Measurements from ENCODE around the gene PLCB1. TPM values are rescaled to one million over a fixed set of nuclear protein-coding genes. Genes with fewer than 3 reads are reported as not detected.

Gene PLCB1
- polyA plus RNA-seq, 1 donor (not counting 4 experiments of a cell fraction or from before 2014, with no cell fraction given): 0.37 TPM

- no peaks in the 10 kb centered on the region for H3K27me3 ChIP-seq (ENCODE audit: control insufficient read depth, extremely low read depth, insufficient read depth, low read length)
- H3K4me2 ChIP-seq (ENCODE audit: control insufficient read depth, extremely low read depth, insufficient read depth, low read depth, low read length): no peak overlapping the region
- no peaks in the 10 kb centered on the region for H3K4me1 ChIP-seq (ENCODE audit: control insufficient read depth, extremely low read depth, insufficient read depth, low read length)
- no peak for TF ChIP-seq CTCF (optimal IDR thresholded peaks at IDR 0.05 in 1 of 3, IDR thresholded peaks at IDR 0.05 in 1 of 3, conservative IDR thresholded peaks at IDR 0.05 in 1 of 3; ENCODE audit: extremely low read depth in 1 of 3, insufficient read depth in 2 of 3, low read length in 3 of 3)
- no peak for TF ChIP-seq EZH2 (IDR thresholded peaks at IDR 0.05; ENCODE audit: low read length)
- no peak overlapping the region for H3K27ac ChIP-seq (ENCODE audit: control insufficient read depth, insufficient read depth, low read length)
- no peaks in the 10 kb centered on the region for H3K9me3 ChIP-seq (ENCODE audit: control insufficient read depth, low read depth, low read length)
- no peaks in the 10 kb centered on the region for H3K36me3 ChIP-seq (ENCODE audit: control insufficient read depth in 2 of 2, extremely low read depth in 1 of 2, insufficient read depth in 2 of 2, low read length in 2 of 2)
- no peak overlapping the region for H2AFZ ChIP-seq (ENCODE audit: control insufficient read depth, low read length)
- dilution Hi-C loops (cut with MboI; ENCODE audit: extremely low pct_ligation_motif_present, low sequenced_read_pairs): no loop called here
- no peak for FAIRE-seq
- H4K20me1 ChIP-seq (ENCODE audit: control insufficient read depth, extremely low read depth, insufficient read depth, low read length): no peaks in the 10 kb centered on the region
- H3K9ac ChIP-seq (ENCODE audit: control insufficient read depth, extremely low read depth, insufficient read depth, low read length): no peak overlapping the region
- no peaks in the 10 kb centered on the region for H3K9me1 ChIP-seq (ENCODE audit: control insufficient read depth, extremely low read depth, insufficient read depth, low read length)
- DNase-seq (ENCODE audit: low read depth, low spot score): no peak
- no peak overlapping the region for H3K4me3 ChIP-seq (ENCODE audit: control insufficient read depth in 2 of 3, extremely low read depth in 1 of 3, insufficient read depth in 2 of 3, low read depth in 1 of 3, low read length in 3 of 3)
- no peaks in the 10 kb centered on the region for H3K79me2 ChIP-seq (ENCODE audit: control insufficient read depth, insufficient read depth, low read length)
These were observed 177.6 kb downstream of the PLCB1 start for GRCh38 chr20:8309634-8310033.

GRCh38 chr20:8310618-8311017 lies 178.6 kb downstream of the PLCB1 start:
- no peak overlapping the region for H3K4me2 ChIP-seq (ENCODE audit: control insufficient read depth, extremely low read depth, insufficient read depth, low read depth, low read length)
- H3K9ac ChIP-seq (ENCODE audit: control insufficient read depth, extremely low read depth, insufficient read depth, low read length): no peak overlapping the region
- no peaks in the 10 kb centered on the region for H3K36me3 ChIP-seq (ENCODE audit: control insufficient read depth in 2 of 2, extremely low read depth in 1 of 2, insufficient read depth in 2 of 2, low read length in 2 of 2)
- no peaks in the 10 kb centered on the region for H4K20me1 ChIP-seq (ENCODE audit: control insufficient read depth, extremely low read depth, insufficient read depth, low read length)
- H3K27ac ChIP-seq (ENCODE audit: control insufficient read depth, insufficient read depth, low read length): no peak overlapping the region
- DNase-seq (ENCODE audit: low read depth, low spot score): no peak
- H3K9me1 ChIP-seq (ENCODE audit: control insufficient read depth, extremely low read depth, insufficient read depth, low read length): no peaks in the 10 kb centered on the region
- no peaks in the 10 kb centered on the region for H3K9me3 ChIP-seq (ENCODE audit: control insufficient read depth, low read depth, low read length)
- no peak overlapping the region for H3K4me3 ChIP-seq (ENCODE audit: control insufficient read depth in 2 of 3, extremely low read depth in 1 of 3, insufficient read depth in 2 of 3, low read depth in 1 of 3, low read length in 3 of 3)
- H3K4me1 ChIP-seq (ENCODE audit: control insufficient read depth, extremely low read depth, insufficient read depth, low read length): no peaks in the 10 kb centered on the region
- no peak for TF ChIP-seq CTCF (optimal IDR thresholded peaks at IDR 0.05 in 1 of 3, IDR thresholded peaks at IDR 0.05 in 1 of 3, conservative IDR thresholded peaks at IDR 0.05 in 1 of 3; ENCODE audit: extremely low read depth in 1 of 3, insufficient read depth in 2 of 3, low read length in 3 of 3)
- TF ChIP-seq EZH2 (IDR thresholded peaks at IDR 0.05; ENCODE audit: low read length): no peak
- no peak for FAIRE-seq
- no peak overlapping the region for H2AFZ ChIP-seq (ENCODE audit: control insufficient read depth, low read length)
- dilution Hi-C loops (cut with MboI; ENCODE audit: extremely low pct_ligation_motif_present, low sequenced_read_pairs): no loop called here
- H3K79me2 ChIP-seq (ENCODE audit: control insufficient read depth, insufficient read depth, low read length): no peaks in the 10 kb centered on the region
- no peaks in the 10 kb centered on the region for H3K27me3 ChIP-seq (ENCODE audit: control insufficient read depth, extremely low read depth, insufficient read depth, low read length)

Measured in keratinocyte (primary cell).